Left lobe of liver (tissue), 2 donors: ENCODE measurements around the gene RBM10. TPM values are rescaled to one million over a fixed set of nuclear protein-coding genes. Genes with fewer than 3 reads are reported as not detected.
A peak's percentile ranks its signal among the peaks of the same experiment; 100 is the strongest.
"Not testable (repeated sequence)": the region's sequence is repeated elsewhere in the genome, so short reads cannot be mapped to it uniquely, and the experiment has no call there.

ENCODE experiments used
- ATAC-seq: fragments of 200-7000 bp; cut with Tn5 transposase; one replicate; pipeline ENCODE4 v1.9.1; 2020; ENCODE audit warnings: mild to moderate bottlenecking, moderate library complexity
- DNase-seq: peaks from one replicate; pipeline ENCODE4 v3.0.0-alpha.2; 2020; ENCODE audit warnings: low spot score
- total RNA-seq: library from RNA; stranded (reverse); gene quantifications from one replicate; pipeline ENCODE4 v1.2.1, GENCODE V29; 2021
- donor health status: DM: no; HTN: no; CAD: no; lungs with moderate emphysema.
- donor health status: DM: no; HTN: yes; CAD: no.

RBM10 gene, protein sequence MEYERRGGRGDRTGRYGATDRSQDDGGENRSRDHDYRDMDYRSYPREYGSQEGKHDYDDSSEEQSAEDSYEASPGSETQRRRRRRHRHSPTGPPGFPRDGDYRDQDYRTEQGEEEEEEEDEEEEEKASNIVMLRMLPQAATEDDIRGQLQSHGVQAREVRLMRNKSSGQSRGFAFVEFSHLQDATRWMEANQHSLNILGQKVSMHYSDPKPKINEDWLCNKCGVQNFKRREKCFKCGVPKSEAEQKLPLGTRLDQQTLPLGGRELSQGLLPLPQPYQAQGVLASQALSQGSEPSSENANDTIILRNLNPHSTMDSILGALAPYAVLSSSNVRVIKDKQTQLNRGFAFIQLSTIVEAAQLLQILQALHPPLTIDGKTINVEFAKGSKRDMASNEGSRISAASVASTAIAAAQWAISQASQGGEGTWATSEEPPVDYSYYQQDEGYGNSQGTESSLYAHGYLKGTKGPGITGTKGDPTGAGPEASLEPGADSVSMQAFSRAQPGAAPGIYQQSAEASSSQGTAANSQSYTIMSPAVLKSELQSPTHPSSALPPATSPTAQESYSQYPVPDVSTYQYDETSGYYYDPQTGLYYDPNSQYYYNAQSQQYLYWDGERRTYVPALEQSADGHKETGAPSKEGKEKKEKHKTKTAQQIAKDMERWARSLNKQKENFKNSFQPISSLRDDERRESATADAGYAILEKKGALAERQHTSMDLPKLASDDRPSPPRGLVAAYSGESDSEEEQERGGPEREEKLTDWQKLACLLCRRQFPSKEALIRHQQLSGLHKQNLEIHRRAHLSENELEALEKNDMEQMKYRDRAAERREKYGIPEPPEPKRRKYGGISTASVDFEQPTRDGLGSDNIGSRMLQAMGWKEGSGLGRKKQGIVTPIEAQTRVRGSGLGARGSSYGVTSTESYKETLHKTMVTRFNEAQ
- total RNA-seq = 15.0 TPM

- peak; percentile 92 for DNase-seq
Observed at GRCh38 chrX:47144626-47145394, at the start of gene RBM10, which contains the start of gene NDUFB11. Gene RBM10, plus strand, starts transcription at chrX:47145221. Its CDS starts 2,261 bp downstream, at chrX:47147482. Gene NDUFB11, minus strand, starts transcription at chrX:47144702. Its CDS starts 23 bp downstream, at chrX:47144679.

DNA sequence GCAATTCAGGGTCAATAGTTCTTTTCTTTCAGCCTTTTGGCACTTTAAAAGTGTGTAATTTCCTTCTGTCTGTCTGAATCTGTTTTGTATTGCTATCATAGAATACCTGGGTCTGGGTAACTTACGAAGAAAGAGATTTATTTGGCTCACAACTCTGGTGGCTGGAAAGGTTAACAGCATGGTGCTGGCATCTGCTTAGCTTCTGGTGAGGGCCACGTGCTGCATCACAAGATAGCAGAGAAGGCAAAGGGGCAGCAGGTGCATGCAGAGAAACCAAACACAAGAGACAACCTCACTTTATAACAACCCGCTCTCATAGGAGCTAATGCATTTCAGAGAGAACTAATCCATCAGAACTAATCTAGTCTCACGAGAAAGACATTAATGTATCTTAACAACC is 48.0 kb upstream of the RBM10 start:
- no peak for DNase-seq
- no peak for ATAC-seq

More at GRCh38 chrX:47144626-47145394, at the start of gene RBM10, which contains the start of gene NDUFB11:
- ATAC-seq = peak; percentile 94

DNA sequence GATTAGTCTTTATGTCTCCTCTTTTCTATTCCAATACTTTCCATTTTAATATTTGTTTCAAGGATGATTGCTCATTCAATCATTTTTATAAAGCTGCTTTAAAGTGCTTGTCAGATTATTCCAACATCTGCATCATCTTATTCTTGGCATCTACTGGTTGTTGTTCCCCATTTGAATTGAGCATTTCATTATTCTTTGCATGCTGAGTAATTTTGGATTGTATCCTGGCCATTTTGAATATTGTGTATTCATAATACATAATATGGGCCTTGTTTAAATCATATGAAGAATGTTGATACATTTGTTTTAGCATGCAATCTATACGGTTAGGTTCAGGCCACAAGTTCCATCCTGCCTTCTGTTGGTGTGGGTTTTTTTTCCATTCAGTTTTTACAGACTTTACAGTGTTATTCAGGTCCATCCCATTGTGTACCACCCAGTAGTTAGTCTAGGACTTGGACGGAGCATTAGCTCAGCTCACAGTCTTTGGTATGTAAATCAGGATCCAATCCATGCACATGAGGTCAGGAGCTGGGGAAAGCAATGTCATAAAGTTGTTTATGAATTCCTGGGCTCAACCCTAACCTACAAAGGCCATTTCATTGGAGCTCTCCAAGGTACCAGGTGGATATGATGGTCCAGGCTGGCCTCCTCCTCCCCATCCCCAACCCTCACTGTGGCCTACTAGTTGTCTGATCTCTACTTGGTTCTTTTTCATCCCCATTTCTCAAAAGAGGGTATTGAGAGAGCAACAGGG is 46.5 kb upstream of the RBM10 start:
- ATAC-seq (no peak), DNase-seq (no peak)

DNA sequence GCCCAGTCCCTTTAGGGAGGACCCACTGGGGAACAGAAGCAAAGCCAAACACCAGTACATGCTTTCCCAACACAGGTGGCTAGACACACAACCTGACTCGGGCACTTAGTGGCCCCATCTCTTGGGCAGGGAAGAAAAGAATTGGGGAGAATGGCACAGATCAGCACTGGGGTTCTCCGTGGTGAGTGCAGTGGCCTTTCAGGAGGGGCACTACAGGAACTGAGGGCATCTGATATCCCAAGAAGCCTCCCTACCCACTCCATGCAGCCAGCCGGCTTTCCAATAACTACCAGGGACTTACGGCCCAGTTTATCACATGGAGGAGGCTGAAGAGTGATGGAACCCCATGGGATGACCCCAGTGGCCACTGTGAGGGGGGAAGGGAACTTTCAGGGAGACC is 43.8 kb upstream of the RBM10 start:
- ATAC-seq (no peak), DNase-seq (no peak)

DNA sequence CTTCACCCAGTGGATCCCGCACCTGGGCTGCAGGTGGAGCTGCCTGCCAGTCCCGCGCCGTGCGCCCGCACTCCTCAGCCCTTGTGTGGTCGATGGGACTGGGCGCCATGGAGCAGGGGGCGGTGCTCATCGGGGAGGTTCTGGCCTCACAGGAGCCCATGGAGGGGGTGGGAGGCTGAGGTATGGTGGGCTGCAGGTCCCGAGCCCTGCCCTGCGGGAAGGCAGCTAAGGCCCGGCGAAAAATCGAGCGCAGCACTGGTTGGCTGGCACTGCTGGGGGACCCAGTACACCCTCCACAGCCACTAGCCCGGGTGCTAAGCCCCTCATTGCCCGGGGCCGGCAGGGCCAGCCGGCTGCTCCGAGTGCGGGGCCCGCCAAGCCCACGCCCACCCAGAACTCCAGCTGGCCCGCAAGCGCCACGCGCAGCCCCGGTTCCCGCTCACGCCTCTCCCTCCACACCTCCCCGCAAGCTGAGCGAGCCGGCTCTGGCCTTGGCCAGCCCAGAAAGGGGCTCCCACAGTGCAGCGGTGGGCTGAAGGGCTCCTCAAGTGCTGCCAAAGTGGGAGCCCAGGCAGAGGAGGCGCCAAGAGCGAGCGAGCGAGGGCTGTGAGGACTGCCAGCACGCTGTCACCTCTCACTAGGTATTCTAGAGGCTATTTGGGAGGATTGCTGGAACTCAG is 33.9 kb upstream of the RBM10 start:
- not testable (repeated sequence) for ATAC-seq, DNase-seq

GRCh38 chrX:47112316-47112954 is 32.6 kb upstream of the RBM10 start:
- peak; percentile 50 for DNase-seq
- ATAC-seq = peak; percentile 61

DNA sequence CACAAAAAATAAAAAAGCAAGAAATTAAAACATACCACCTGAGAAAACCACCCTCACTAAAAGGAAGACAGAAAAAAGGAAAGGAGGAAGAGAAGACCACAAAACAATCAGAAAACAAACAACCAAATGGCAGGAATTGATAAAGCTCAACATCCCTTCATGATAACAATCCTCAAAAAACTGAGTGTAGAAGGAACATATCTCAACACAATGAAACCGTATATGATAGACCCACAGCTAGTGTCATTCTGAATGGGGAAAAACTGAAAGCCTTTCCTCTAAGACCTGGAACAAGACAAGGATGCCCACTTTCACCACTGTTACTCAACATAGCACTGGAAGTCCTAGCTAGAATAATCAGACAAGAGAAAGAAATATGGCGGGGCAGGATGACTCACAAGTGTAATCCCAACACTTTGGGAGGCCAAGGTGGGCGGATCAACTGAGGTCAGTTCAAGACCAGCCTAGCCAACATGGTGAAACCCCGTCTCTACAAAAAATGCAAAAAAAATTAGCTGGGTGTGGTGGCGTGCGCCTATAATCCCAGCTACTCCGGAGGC is 28.4 kb upstream of the RBM10 start:
- not testable (repeated sequence) for DNase-seq, ATAC-seq

DNA sequence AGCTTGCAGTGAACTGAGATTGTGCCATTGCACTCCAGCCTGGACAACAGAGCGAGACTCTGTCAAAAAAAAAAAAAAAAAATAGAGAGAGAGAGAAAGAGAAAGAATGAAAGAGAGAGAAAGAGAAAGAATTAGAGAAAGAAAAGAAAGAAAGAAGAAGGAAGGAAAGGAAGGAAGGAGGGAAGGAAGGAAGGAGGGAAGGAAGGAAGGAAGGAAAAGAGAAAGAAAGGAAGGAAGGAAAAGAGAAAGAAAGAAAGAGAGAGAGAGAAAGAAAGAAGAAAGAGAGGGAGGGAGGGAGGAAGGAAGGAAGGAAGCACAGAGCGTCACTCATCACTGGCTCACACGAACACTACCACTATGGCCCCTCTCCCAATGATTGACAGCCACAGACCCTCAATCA is 20.6 kb upstream of the RBM10 start:
- ATAC-seq, DNase-seq: not testable (repeated sequence)

DNA sequence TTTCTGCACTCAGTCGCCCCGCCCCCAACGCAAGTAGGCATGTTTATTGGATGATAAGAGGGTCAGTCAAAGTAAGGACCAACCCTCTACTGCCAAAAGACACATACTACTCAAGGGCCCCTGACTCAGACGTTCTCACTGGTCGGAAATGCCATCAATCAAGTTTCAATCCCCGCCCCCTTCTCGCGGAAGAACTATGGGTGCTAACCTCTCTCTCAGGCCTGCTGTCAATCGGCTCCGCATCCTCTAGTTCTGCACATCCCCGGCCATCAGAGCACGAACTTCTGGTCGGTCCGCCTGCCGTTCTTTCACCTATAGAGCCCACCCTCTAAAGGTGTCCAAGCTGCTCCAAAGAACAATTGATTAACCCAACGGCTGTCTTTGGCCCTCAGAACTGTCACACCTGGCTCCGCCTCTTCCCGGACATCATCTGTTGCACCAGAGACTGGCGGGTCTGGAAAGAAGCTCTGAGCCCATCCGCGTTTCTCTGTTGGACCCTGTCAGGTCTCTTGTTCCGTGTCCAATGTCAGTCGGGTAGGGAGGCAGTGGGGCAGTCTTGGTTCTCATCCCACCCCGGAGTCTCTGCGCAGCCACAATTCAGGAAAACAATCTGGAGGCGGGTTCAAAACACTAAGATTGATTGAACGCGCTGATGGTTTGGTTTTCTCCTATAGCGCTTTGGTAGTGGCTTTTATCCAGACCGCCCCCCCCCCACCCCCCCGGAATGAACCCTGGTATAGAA is 15.7 kb upstream of the RBM10 start:
- ATAC-seq (peak; percentile 98), DNase-seq (peak; percentile 93)

DNA sequence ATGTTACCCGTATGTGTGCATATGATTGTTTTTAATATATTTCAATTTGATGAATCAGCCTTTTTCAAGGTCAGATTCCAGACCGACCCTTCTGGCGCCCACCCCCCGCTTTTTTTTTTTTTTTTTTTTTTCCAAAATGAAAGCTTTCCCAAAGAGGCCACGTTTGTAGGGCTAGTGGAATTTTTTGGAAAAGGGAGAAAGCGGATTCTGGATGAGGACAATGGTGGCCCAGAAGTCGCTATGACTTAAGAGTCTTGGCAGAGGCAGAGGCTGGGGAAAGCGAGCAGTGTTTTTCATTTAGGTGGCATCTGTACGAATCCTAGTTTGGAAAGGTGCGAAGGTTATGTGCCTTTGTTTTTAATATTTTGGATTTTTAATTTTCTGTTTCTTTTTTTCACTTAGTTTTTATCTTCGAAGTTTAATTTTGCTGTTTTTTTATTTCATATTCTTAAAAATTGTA is 15.1 kb upstream of the RBM10 start:
- DNase-seq (no peak), ATAC-seq (no peak)

- no peak for ATAC-seq
- no peak for DNase-seq
Observed at GRCh38 chrX:47133493-47133892, 11.5 kb upstream of the RBM10 start.

- ATAC-seq, DNase-seq: not testable (repeated sequence)
Observed at GRCh38 chrX:47135650-47136049, 9.4 kb upstream of the RBM10 start.

DNA sequence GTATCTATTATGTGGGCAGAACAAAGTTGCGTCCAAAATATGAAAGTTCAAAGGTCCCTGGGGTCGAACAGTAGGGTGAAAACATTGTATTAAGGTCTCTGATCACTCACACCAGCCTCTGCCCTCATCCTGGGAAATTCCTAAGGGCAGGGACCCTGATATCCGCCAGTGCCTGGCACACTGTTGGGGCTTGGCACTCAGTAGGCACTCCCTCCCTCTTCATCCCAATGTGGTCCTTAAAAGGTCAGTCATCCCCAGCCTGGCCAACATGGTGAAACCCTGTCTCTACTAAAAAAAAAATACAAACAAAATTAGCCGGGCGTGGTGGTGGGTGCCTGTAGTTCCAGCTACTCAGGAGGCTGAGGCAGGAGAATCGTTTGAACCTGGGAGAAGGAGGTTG is 6.8 kb upstream of the RBM10 start:
- ATAC-seq (no peak), DNase-seq (no peak)

DNA sequence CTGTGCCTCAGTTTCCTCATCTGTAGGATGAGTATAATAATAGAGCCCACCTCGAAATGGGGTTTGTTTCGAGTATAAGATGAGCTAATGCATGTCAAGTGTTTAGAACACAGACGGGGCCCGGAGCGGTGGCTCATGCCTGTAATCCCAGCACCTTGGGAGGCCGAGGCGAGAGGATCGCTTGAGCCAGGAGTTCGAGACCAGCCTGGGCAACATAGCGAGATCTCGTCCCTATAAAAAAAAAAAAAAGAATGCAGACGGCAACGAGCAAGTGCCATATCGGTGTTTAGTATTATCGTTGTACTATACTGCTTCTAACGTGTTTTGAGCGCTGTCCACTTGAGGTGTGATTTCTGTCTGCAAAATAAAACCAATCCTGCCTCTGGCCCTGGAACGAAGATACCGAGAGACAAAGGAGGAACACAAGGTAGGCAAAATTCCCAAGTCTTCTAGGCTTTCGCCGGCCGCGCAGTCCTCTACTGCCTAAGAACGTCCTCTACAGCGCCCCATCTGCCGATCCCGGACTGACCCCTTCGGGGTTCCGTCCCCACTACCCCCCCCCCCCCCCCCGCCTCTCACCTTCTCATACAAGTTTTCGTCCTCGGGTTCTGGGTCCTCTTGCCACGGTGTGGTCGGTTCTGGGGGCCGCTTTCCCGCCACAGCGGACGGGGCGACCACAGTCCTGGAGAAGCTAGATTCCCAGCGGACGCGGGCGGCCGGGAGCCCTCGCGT is 961 bp upstream of the RBM10 start:
- peak; percentile 46 for DNase-seq
- ATAC-seq = peak; percentile 35

DNA sequence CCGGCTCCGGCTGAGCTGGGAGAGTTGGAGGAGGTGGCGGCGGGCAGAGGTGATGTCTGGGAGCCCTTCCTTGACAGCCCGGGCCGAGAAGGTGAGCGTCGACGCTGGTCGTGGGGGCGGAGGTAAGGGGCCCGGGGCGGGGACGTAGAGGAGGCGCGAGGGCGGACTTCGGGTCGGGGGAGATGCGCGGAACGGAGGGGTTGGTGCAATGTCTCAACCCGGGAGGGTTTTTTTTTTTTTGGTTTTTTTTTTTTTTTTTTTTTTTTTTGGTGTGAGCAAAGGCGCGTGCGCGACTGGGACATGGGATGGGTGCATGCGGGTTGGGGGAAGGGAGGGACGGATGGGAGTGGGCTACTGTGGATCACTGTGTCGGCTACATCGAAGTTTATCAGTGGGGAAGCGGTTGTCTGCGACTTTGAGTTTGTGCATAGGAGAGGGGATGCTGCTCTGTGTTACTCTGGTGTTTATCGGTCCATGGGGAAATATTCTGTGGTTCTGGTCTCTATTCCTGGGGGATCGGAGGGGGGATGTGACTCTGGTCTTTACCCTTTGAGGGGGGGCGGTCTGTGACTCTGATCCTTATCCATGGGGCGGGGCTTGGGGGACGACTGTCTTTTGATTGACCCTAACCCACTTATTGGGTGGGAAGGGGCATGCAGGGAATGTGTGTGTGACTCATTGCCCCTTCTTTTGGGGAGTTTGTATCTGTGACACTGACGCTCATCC is 537 bp downstream of the RBM10 start:
- ATAC-seq (peak; percentile 41), DNase-seq (no peak)
